K562 (cell line): Measurements from ENCODE around the gene ITGAV. TPM values are rescaled to one million over a fixed set of nuclear protein-coding genes. Genes with fewer than 3 reads are reported as not detected.

ENCODE experiments used
- ATAC-seq: fragments of 200-7000 bp; cut with Tn5 transposase; 3 replicates; pipeline ENCODE4 v1.9.1; 2020; ENCODE audit warnings: moderate library complexity
- BruUV-seq: library from RNA; stranded (reverse); fragments of 400-500 nt; replicated peaks from 2 replicates; lab custom pipeline; 2021; lab: Mats Ljungman, UMichigan
- CTCF ChIA-PET: fragments of 300-600 bp; formaldehyde crosslinking; extraction: SDS; loops from one replicate; lab custom pipeline; 2021; ENCODE audit warnings: low intra/inter-chr PET ratio; lab: Yijun Ruan, JAX
- POLR2A ChIA-PET: fragments of 300-600, 350-650 bp; sonication (Branson Sonifier 250); formaldehyde crosslinking; extraction: SDS; loops from one replicate; lab custom pipeline; 2021; ENCODE audit warnings: antibody characterized with exemption, inconsistent platforms; lab: Yijun Ruan, JAX
- DNase-seq, 4 experiments: peaks; one replicate each; pipeline versions ENCODE4 v3.0.0 to v3.0.0-alpha.2; 2011 to 2018; ENCODE audit warnings: low spot score in 3 of 4, mixed read lengths in 3 of 4; ENCODE audit errors: extremely low read depth in 1 of 4
- FAIRE-seq: peaks from 2 replicates; lab custom pipeline; 2011; peaks lifted over from hg19 to GRCh38; lab: Jason Lieb, UNC
- H2AFZ ChIP-seq: 2 replicates; pipeline ENCODE4 v1.6.0; 2011; ENCODE audit warnings: low read depth, low read length, control low read depth, inconsistent platforms
- H3K27ac ChIP-seq: fragments of 200-600 bp; 3 replicates; pipeline ENCODE4 v1.8.0; 2011; ENCODE audit warnings: low read depth, mild to moderate bottlenecking, control low read depth, inconsistent platforms, low read length, moderate library complexity, mixed read lengths; ENCODE audit errors: extremely low read depth
- H3K27me3 ChIP-seq, 2 experiments: fragments of 300-600 bp in 1 of 2; 2 replicates in 1 of 2; 3 replicates in 1 of 2; pipeline versions ENCODE4 v1.6.0 to v1.8.0; 2011; ENCODE audit warnings: inconsistent platforms in 2 of 2, low read length in 2 of 2, mild to moderate bottlenecking in 1 of 2, mixed read lengths in 1 of 2, moderate library complexity in 1 of 2; ENCODE audit not compliant: control insufficient read depth in 2 of 2, insufficient read depth in 2 of 2
- H3K36me3 ChIP-seq: fragments of 300-600 bp; 3 replicates; pipeline ENCODE4 v1.8.0; 2011; ENCODE audit warnings: mild to moderate bottlenecking, low read length, inconsistent platforms; ENCODE audit not compliant: control insufficient read depth, insufficient read depth
- H3K4me1 ChIP-seq, 2 experiments: fragments of 200-600 bp in 1 of 2; replicated peaks in 1 of 2; 2 replicates in 1 of 2; 3 replicates in 1 of 2; pipeline versions ENCODE4 v1.5.1 to v1.8.0; 2011; ENCODE audit warnings: inconsistent platforms in 2 of 2, low read length in 2 of 2, mild to moderate bottlenecking in 1 of 2, mixed read lengths in 1 of 2, moderate library complexity in 1 of 2; ENCODE audit not compliant: control insufficient read depth in 2 of 2, insufficient read depth in 2 of 2
- H3K4me2 ChIP-seq: 2 replicates; pipeline ENCODE4 v1.6.1; 2011; ENCODE audit warnings: low read length, control low read depth, inconsistent platforms, mixed read lengths; ENCODE audit not compliant: insufficient read depth
- H3K4me3 ChIP-seq: fragments of 200-600 bp; sonication (generic), shearing (Covaris generic); 2 replicates; pipeline ENCODE4 v1.5.1; 2016; ENCODE audit warnings: control low read depth, inconsistent platforms
- H3K79me2 ChIP-seq: fragments of 200-600 bp; 3 replicates; pipeline ENCODE4 v1.8.0; 2011; ENCODE audit warnings: low read length, inconsistent platforms; ENCODE audit not compliant: control insufficient read depth, insufficient read depth
- H3K9ac ChIP-seq, 2 experiments: 2 replicates each; pipeline versions ENCODE4 v1.6.0 to v1.6.1; 2011; ENCODE audit warnings: low read depth in 2 of 2, low read length in 2 of 2, control low read depth in 1 of 2, inconsistent platforms in 1 of 2, mild to moderate bottlenecking in 1 of 2, mixed read lengths in 1 of 2; ENCODE audit not compliant: insufficient read depth in 1 of 2
- H3K9me1 ChIP-seq: one replicate; pipeline ENCODE4 v1.6.0; 2011; ENCODE audit warnings: inconsistent platforms, mild to moderate bottlenecking, low read length, moderate library complexity; ENCODE audit not compliant: control insufficient read depth, insufficient read depth
- H3K9me3 ChIP-seq: replicated peaks from 2 replicates; pipeline ENCODE4 v1.5.1; 2011; ENCODE audit warnings: low read depth, low read length, inconsistent platforms; ENCODE audit not compliant: control insufficient read depth, insufficient read depth
- H4K20me1 ChIP-seq: replicated peaks from 2 replicates; pipeline ENCODE4 v1.6.1; 2011; ENCODE audit warnings: low read length, inconsistent platforms, mixed read lengths; ENCODE audit not compliant: control insufficient read depth, insufficient read depth
- CREB1 ChIP-seq, 2 experiments: sonication (generic) in 1 of 2; formaldehyde crosslinking in 1 of 2; IDR thresholded peaks; 2 replicates each; pipeline versions ENCODE4 v1.6.1 to v1.8.0; 2012 to 2022; ENCODE audit warnings: inconsistent platforms in 1 of 2, mild to moderate bottlenecking in 1 of 2, missing genetic modification reagents in 1 of 2, moderate library complexity in 1 of 2
- FOSL1 ChIP-seq: fragments of 200-800 bp; sonication (Bioruptor generic); conservative IDR thresholded peaks from 2 replicates; pipeline ENCODE4 v1.6.1; 2016; ENCODE audit warnings: missing genetic modification characterization, missing compliant biosample characterization
- HDAC3 ChIP-seq: fragments of 450-650 bp; IDR thresholded peaks from 2 replicates; pipeline ENCODE4 v1.6.1; 2018; ENCODE audit warnings: borderline replicate concordance, mild to moderate bottlenecking, moderate library complexity; ENCODE audit not compliant: partially characterized antibody
- KDM4B ChIP-seq, 2 experiments: fragments of 450-650 bp in 1 of 2; sonication (generic) in 1 of 2; IDR thresholded peaks; 2 replicates each; pipeline ENCODE4 v1.6.1; 2016 to 2017; ENCODE audit warnings: borderline replicate concordance in 2 of 2, antibody characterized with exemption in 1 of 2, low read depth in 1 of 2, mild to moderate bottlenecking in 1 of 2
- MTA2 ChIP-seq: fragments of 450-650 bp; IDR thresholded peaks from 2 replicates; pipeline ENCODE4 v1.6.1; 2016; ENCODE audit warnings: low read depth
- SOX6 ChIP-seq: fragments of 450-650 bp; IDR thresholded peaks from 2 replicates; pipeline ENCODE4 v1.6.1; 2014; ENCODE audit warnings: mild to moderate bottlenecking
- ZEB2 ChIP-seq: fragments of 450-650 bp; IDR thresholded peaks from 2 replicates; pipeline ENCODE4 v1.6.1; 2016
- ZNF699 ChIP-seq: fragments of 250-450 bp; sonication (Bioruptor Pico); IDR thresholded peaks from 2 replicates; pipeline ENCODE4 v1.8.0; 2021; ENCODE audit warnings: mild to moderate bottlenecking, moderate library complexity; ENCODE audit not compliant: insufficient replicate concordance
- ZNF717 ChIP-seq: fragments of 250-450 bp; sonication (Bioruptor Pico); IDR thresholded peaks from 2 replicates; pipeline ENCODE4 v1.5.0; 2021
- WGBS: fragments of 100-300 bp; shearing (Covaris generic); methylation state at CpG from one replicate; pipeline ENCODE4 v1.1.6; 2016; ENCODE audit warnings: low coverage, mixed read lengths; ENCODE audit not compliant: insufficient coverage; ENCODE audit errors: missing lambda C conversion rate; 5-methylcytosine and 5-hydroxymethylcytosine counted together
- in situ Hi-C: fragments of 300-500 bp; cut with MboI; formaldehyde crosslinking; loops from 4 replicates; pipeline ENCODE4 v1.15.0; 2018; ENCODE audit warnings: inconsistent platforms, mixed read lengths
- intact Hi-C: fragments of 100-400 bp; cut with micrococcal nuclease; formaldehyde crosslinking; loops from 2 replicates; pipeline ENCODE4 v1.14.2; 2022
- polyA plus RNA-seq, 8 experiments: library from polyadenylated mRNA; depleted of rRNA in 4 of 8; stranded (reverse) in 5 of 8; unstranded in 3 of 8; fragments of >200 nt; fragmentation: Nextera tagmentation in 2 of 8; fragmentation: Illumina TruSeq in 1 of 8; extraction: Ambion mirVana in 2 of 8; extraction: Trizol in 1 of 8; gene quantifications; 2 replicates each; pipeline versions ENCODE4 v1.2.1 to v1.2.3, GENCODE V29; 2011 to 2014; ENCODE audit warnings: inconsistent platforms in 1 of 8, missing spikeins in 1 of 8
- total RNA-seq, 7 experiments: library from RNA; depleted of rRNA in 6 of 7; stranded (reverse); fragments of >200 nt in 6 of 7; fragmentation: Illumina TruSeq in 2 of 7; extraction: Trizol in 2 of 7; gene quantifications; 2 replicates each; pipeline versions ENCODE4 v1.2.1 to v1.2.3, GENCODE V29; 2011 to 2021; ENCODE audit warnings: low replicate concordance in 1 of 7
- TF ChIP-seq, protein P1 (sequence below), 2 experiments: fragments of 450-650 bp; conservative IDR thresholded peaks; 2 replicates each; pipeline ENCODE4 v1.6.1; 2017; ENCODE audit warnings: mild to moderate bottlenecking in 2 of 2, moderate library complexity in 2 of 2
- TF ChIP-seq, protein P2 (sequence below): fragments of 250-450 bp; sonication (Bioruptor Pico); IDR thresholded peaks from 2 replicates; pipeline ENCODE4 v1.5.0; 2022; ENCODE audit warnings: mild to moderate bottlenecking

The ITGAV gene
- total and polyA plus RNA-seq, 9 of the 15 experiments (the other 6 are each of a cell fraction or from before 2014, with no cell fraction given): 3.7 to 17.7 (median 10.7) TPM

DNA sequence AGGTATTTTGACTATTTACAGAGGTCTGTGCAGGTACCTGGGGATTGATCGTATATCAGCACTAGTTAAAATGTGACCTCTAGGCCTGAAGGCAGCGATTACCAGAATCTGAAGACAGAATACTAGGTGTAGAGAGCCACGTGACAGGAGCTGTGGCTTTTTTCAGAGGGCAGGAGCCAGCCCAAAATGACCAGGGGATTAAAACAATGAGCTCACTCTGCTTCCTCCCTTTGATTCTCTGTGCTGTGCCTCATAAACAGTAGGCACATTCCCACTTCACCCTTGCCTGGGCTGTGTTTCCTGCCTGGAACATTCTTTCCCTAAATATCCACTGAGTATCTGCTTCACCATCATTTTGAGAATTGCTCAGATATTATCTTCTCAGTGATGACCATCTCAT is 15.2 kb downstream of the ITGAV start:
- DNase-seq (no peak), FAIRE-seq (no peak)
- Histone ChIP-seq H3K9ac (no peak overlapping the region), H3K9me1 (no peaks in the 10 kb centered on the region), H2AFZ (no peak overlapping the region), H3K36me3 (peaks cover 14% of the 10 kb centered on the region; the same call in 2 of the 3 replicates), H3K79me2 (no peaks in the 10 kb centered on the region), H3K4me2 (no peak overlapping the region), H3K4me3 (no peak overlapping the region), H3K9me3 (no peaks in the 10 kb centered on the region), H3K4me1 (no peaks in the 10 kb centered on the region; a peak in 1 of 5 replicates), H3K27me3 (no peaks in the 10 kb centered on the region), H3K27ac (no peak overlapping the region)
- intact Hi-C loops: no loop called here
- ChIA-PET CTCF (no interaction called here), POLR2A (interaction anchor here (0.6 kb wide), 1 partner anchor 600 kb away, joined by 3 read pairs; no protein-coding TSS in a partner anchor)
- 75% methylated on average over 3 of the region's 3 CpGs for WGBS
- in situ Hi-C loops: no loop called here
- TF ChIP-seq KDM4B (IDR thresholded peaks at IDR 0.05; ENCODE audit: borderline replicate concordance in 2 of 2, low read depth in 1 of 2): no peak
- TF ChIP-seq ZEB2: no peak
- TF ChIP-seq FOSL1 (tag): no peak
- TF ChIP-seq MTA2: no peak
- no peak for TF ChIP-seq CREB1 (IDR thresholded peaks at IDR 0.05)
- no peak for TF ChIP-seq CREB1 (CRISPR knock-in tag; IDR thresholded peaks at IDR 0.05)
- no peak for TF ChIP-seq HDAC3
- no peak for TF ChIP-seq SOX6
- TF ChIP-seq ZNF699 (CRISPR knock-in tag): no peak
- TF ChIP-seq ZNF717 (CRISPR knock-in tag): no peak
- TF ChIP-seq, protein P1, sequence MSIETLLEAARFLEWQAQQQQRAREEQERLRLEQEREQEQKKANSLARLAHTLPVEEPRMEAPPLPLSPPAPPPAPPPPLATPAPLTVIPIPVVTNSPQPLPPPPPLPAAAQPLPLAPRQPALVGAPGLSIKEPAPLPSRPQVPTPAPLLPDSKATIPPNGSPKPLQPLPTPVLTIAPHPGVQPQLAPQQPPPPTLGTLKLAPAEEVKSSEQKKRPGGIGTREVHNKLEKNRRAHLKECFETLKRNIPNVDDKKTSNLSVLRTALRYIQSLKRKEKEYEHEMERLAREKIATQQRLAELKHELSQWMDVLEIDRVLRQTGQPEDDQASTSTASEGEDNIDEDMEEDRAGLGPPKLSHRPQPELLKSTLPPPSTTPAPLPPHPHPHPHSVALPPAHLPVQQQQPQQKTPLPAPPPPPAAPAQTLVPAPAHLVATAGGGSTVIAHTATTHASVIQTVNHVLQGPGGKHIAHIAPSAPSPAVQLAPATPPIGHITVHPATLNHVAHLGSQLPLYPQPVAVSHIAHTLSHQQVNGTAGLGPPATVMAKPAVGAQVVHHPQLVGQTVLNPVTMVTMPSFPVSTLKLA (conservative IDR thresholded peaks at IDR 0.05): no peak
- TF ChIP-seq, protein P2, sequence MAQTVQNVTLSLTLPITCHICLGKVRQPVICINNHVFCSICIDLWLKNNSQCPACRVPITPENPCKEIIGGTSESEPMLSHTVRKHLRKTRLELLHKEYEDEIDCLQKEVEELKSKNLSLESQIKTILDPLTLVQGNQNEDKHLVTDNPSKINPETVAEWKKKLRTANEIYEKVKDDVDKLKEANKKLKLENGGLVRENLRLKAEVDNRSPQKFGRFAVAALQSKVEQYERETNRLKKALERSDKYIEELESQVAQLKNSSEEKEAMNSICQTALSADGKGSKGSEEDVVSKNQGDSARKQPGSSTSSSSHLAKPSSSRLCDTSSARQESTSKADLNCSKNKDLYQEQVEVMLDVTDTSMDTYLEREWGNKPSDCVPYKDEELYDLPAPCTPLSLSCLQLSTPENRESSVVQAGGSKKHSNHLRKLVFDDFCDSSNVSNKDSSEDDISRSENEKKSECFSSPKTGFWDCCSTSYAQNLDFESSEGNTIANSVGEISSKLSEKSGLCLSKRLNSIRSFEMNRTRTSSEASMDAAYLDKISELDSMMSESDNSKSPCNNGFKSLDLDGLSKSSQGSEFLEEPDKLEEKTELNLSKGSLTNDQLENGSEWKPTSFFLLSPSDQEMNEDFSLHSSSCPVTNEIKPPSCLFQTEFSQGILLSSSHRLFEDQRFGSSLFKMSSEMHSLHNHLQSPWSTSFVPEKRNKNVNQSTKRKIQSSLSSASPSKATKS (CRISPR knock-in tag): no peak
- TF ChIP-seq, all 486 proteins: peak for 0
- no TSS peak for BruUV-seq
- no peaks in the 10 kb centered on the region for H4K20me1 ChIP-seq
- no peak for ATAC-seq
